ENCODE results near the gene MPZL1.

The MPZL1 gene

GRCh38 chr1:167720965-167721616 is 691 bp upstream of the MPZL1 start:
- ChIA-PET CTCF (interaction anchor here (0.6 kb wide), 3 partner anchors 102 to 508 kb away, joined by 3 to 4 read pairs (median 3); no protein-coding TSS in a partner anchor), POLR2A (ENCODE audit: low non-redundant PET) (interaction anchor here (1.0 kb wide), 1 partner anchor 79 kb away, joined by 8 read pairs; no protein-coding TSS in a partner anchor)
- peak; percentile 68 for TF ChIP-seq CTCF (conservative IDR thresholded peaks at IDR 0.05; ENCODE audit: low read depth)
- peak; percentile 60 for DNase-seq (ENCODE audit: low spot score)
- peak overlapping the region; percentile 83 for H3K27ac ChIP-seq

- CTCF ChIA-PET = no interaction called here
- POLR2A ChIA-PET (ENCODE audit: low non-redundant PET) = interaction anchor here (1.0 kb wide), 1 partner anchor 77 kb away, joined by 8 read pairs; no protein-coding TSS in a partner anchor
- peak; percentile 63 for DNase-seq (ENCODE audit: low spot score)
- no peak for TF ChIP-seq CTCF (conservative IDR thresholded peaks at IDR 0.05; ENCODE audit: low read depth)
- peak overlapping the region; percentile 83 for H3K27ac ChIP-seq
Observed at GRCh38 chr1:167722152-167722869, 529 bp downstream of the MPZL1 start.

- CTCF ChIA-PET = interaction anchor here (0.6 kb wide), 1 partner anchor 35 kb away, joined by 3 read pairs; no protein-coding TSS in a partner anchor
Observed at GRCh38 chr1:167722870-167723251, 1.1 kb downstream of the MPZL1 start.

GRCh38 chr1:167723707-167724323 is 2.0 kb downstream of the MPZL1 start:
- no peak overlapping the region for H3K27ac ChIP-seq
- TF ChIP-seq CTCF (conservative IDR thresholded peaks at IDR 0.05; ENCODE audit: low read depth) = no peak
- no peak for DNase-seq (ENCODE audit: low spot score)
- ChIA-PET CTCF (no interaction called here), POLR2A (ENCODE audit: low non-redundant PET) (interaction anchor here (0.6 kb wide), 1 partner anchor 71 kb away, joined by 3 read pairs; no protein-coding TSS in a partner anchor)

More at GRCh38 chr1:167722870-167723251, 1.1 kb downstream of the MPZL1 start:
- TF ChIP-seq CTCF (conservative IDR thresholded peaks at IDR 0.05; ENCODE audit: low read depth) = no peak
- H3K27ac ChIP-seq = no peak overlapping the region
- POLR2A ChIA-PET (ENCODE audit: low non-redundant PET) = no interaction called here
- DNase-seq (ENCODE audit: low spot score) = no peak

GRCh38 chr1:167726008-167726407 is 4.2 kb downstream of the MPZL1 start:
- CTCF ChIA-PET = interaction anchor here (0.5 kb wide), 1 partner anchor 207 kb away, joined by 3 read pairs; no protein-coding TSS in a partner anchor
- peak overlapping the region; percentile 59 for H3K27ac ChIP-seq
- no peak for TF ChIP-seq CTCF (conservative IDR thresholded peaks at IDR 0.05; ENCODE audit: low read depth)
- DNase-seq (ENCODE audit: low spot score) = no peak
- POLR2A ChIA-PET (ENCODE audit: low non-redundant PET) = no interaction called here

GRCh38 chr1:167728818-167729410 is 7.1 kb downstream of the MPZL1 start:
- CTCF ChIA-PET = no interaction called here

More at GRCh38 chr1:167728818-167729410, 7.1 kb downstream of the MPZL1 start:
- no peak for DNase-seq (ENCODE audit: low spot score)
- no peak for TF ChIP-seq CTCF (conservative IDR thresholded peaks at IDR 0.05; ENCODE audit: low read depth)
- POLR2A ChIA-PET (ENCODE audit: low non-redundant PET) = no interaction called here
- H3K27ac ChIP-seq = no peak overlapping the region

Measured in RWPE1 (cell line).